ENCODE measurements around the gene SMARCAL1.
A peak's percentile ranks its signal among the peaks of the same experiment; 100 is the strongest.

The SMARCAL1 gene

DNA sequence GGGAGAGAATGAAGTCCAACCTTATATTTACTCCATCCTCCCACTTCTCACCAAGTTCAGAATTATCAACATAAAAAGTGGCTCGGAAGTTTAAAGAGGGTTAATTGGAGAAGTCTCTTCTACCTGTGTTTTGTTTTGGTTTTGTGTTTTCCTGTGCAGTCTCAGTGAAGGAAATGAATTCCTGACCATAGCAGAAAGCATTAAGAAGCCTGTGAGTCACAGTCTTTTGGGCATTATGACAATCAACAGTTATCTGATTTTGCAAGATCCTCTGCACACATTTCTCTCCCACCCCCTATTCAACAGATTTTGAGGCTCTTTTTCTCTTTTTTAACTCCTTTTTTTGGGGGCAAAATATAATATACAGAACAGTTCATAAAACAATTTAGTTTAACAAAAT is 77.8 kb downstream of the SMARCAL1 start:
- TF ChIP-seq, protein P1, sequence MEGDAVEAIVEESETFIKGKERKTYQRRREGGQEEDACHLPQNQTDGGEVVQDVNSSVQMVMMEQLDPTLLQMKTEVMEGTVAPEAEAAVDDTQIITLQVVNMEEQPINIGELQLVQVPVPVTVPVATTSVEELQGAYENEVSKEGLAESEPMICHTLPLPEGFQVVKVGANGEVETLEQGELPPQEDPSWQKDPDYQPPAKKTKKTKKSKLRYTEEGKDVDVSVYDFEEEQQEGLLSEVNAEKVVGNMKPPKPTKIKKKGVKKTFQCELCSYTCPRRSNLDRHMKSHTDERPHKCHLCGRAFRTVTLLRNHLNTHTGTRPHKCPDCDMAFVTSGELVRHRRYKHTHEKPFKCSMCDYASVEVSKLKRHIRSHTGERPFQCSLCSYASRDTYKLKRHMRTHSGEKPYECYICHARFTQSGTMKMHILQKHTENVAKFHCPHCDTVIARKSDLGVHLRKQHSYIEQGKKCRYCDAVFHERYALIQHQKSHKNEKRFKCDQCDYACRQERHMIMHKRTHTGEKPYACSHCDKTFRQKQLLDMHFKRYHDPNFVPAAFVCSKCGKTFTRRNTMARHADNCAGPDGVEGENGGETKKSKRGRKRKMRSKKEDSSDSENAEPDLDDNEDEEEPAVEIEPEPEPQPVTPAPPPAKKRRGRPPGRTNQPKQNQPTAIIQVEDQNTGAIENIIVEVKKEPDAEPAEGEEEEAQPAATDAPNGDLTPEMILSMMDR (conservative IDR thresholded peaks at IDR 0.05), result no peak
- no peak overlapping the region for H3K27ac ChIP-seq

DNA sequence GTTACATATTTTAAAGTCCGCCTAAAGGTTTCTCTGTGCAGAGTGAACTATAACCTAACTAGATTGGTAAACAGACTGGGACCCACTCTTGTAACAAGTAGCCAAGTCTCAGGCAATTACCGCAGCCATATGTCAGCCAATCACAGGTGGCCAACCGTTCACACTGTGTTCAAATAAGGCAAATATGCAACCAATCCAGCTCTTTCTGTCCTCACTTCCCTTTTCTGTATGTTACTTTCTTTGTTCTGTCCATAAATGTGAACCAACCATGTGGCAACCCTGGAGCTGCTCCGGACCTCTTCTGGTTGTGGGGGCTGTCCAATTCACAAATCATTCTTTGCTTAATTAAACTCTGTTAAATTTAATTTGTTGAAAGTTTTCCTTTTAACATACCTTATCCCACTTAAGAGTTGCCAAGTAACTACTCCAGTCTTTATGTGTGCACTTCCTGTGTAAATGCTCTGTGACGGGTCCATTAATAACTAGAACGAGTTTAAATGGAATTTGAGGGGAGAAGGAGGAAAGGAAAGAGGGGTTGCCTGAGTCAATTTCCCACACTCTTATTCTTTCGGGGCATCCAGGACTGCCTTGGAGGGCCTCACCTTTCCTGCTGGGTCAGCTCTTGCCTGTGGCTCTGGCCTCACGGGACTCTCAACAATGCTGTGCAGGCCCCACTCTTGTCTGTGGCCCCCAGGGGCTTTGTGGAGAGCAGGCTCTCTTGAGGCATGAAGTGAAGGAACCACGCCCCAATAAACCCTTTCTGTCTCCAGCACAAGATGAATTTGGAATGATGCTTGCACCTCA is 79.7 kb downstream of the SMARCAL1 start:
- TF ChIP-seq, protein P1 (conservative IDR thresholded peaks at IDR 0.05), result no peak
- no peak overlapping the region for H3K27ac ChIP-seq

DNA sequence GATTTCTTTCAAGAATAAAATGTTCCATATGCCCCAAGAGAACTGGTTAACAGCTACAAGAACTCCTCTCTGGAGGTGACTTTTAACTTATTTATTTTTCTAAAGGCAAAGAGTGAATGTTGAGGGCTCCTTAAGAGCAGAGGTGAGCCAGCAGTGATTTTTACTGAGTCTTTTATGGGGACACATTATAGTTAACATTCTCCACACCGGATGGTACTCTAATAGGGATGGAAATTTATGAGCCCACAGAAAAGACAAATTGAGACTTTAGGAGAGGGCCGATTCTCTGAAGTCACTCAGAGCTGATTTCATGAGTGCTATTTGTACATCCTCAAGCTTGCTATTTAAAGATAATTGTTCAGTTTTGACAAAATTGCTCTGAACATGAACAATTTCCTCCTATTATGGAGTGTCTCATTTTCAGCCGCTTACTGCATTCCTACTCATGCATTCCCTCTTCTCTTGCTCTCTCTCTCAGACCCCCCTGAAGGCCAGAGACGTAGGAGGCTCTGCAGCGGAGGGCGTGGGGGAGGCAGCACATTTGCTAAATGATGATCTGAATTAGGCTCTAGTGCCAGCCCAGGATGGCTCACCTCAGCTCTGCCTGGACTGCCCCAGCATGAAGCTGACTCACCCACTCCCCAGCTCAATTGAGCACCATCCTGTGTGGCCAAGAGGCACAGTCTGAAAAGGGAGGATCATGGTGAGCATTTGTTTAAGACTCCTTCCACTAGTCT is 80.5 kb downstream of the SMARCAL1 start:
- H3K27ac ChIP-seq, result no peak overlapping the region
- TF ChIP-seq, protein P1 (conservative IDR thresholded peaks at IDR 0.05), result no peak

DNA sequence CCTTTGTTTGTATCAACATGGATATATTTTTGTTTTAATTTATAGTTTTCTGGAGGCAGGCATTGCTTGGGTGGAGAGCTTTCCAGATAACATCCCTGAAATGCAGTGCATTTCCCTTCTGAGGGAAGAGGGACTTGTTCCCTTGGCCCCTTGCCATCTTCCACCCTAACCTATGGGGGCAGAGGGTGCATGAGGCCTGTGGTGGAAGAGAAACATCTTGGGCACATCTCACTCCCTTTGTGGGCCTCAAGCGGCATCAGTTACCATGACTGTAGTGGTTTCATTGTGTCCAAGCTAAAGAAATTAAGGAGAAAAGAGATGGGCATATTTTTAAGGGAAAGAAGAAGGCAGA is 81.0 kb downstream of the SMARCAL1 start:
- TF ChIP-seq, protein P1 (conservative IDR thresholded peaks at IDR 0.05), result no peak
- H3K27ac ChIP-seq, result no peak overlapping the region

DNA sequence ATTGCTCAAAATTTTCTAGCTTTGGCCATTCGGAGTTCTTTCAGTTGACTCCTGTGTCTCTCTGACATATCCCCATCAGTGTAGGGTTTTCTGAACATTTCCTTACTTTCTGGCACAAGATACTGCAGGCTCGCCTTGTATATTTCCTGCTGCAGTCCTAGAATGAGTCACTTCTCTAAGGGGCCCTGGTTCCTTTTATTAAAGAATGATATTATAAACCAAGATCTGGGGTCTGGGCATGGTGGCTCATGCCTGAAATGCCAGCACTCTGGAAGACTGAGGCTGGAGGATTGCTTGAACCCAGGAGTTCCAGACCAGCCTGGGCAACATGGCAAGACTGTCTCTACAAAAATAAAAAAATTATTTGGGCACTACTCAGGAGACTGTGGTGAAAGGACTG is 83.4 kb downstream of the SMARCAL1 start:
- TF ChIP-seq, protein P1 (conservative IDR thresholded peaks at IDR 0.05), result no peak
- H3K27ac ChIP-seq, result no peak overlapping the region

DNA sequence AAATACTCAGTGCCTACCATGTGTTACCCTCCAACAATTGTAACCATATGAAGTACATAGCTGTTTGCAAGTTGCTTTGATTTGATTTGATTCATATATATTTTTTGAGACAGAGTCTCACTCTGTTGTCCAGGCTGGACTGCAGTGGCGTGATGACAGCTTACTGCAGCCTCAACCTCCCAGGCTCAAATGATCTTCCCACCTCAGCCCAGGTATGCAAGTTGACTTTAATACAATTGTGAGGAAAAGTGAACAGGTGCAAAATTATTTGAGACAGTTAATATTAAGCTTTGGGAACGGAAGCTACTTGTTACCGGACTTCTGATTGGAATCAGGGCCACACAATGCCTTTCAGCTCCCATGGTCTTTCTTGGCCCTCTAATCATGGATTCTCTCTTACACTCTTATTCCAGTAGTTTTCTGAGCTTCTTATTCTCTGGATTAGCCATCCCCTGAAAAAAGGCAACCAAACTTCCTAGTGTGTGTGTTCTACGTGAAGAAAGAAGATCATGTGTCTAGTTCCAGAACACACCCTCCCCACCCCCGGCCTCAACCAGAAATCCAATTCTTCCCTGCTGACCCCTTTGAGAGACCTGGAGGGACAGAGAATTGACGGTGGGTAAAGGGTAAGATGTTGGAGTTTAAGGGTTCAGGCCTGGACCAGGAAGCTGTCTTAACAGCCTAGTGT is 85.2 kb downstream of the SMARCAL1 start:
- peak overlapping the region; percentile 86 for H3K27ac ChIP-seq
- TF ChIP-seq, protein P1 (conservative IDR thresholded peaks at IDR 0.05), result no peak

DNA sequence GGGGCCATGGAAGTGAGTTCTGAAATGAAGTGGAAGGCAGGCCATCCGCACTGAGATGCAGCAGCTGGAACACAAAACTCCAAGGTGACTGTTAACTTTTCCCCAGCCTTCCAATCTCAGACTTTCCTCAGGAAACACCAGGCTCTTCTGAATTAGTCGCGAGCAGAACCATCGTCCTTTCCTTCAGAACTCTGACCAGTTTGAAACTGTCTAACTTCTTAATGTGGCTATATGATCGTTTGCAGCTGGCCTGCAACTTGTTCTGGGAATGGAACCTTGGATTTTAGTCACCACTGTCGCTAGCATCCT is 85.7 kb downstream of the SMARCAL1 start:
- TF ChIP-seq, protein P1 (conservative IDR thresholded peaks at IDR 0.05), result no peak
- peak overlapping the region; percentile 86 for H3K27ac ChIP-seq
